HG03064 (cell line): Measurements from ENCODE around the gene ZNF440.
"Not testable (repeated sequence)": the region's sequence is repeated elsewhere in the genome, so short reads cannot be mapped to it uniquely, and the experiment has no call there.

Experiments used
- ATAC-seq: cut with Tn5 transposase; IDR thresholded peaks from one replicate; pipeline ENCODE4 v1.9.1; 2021; ENCODE audit warnings: low read depth; ENCODE audit not compliant: unreplicated experiment

The ZNF440 gene

DNA sequence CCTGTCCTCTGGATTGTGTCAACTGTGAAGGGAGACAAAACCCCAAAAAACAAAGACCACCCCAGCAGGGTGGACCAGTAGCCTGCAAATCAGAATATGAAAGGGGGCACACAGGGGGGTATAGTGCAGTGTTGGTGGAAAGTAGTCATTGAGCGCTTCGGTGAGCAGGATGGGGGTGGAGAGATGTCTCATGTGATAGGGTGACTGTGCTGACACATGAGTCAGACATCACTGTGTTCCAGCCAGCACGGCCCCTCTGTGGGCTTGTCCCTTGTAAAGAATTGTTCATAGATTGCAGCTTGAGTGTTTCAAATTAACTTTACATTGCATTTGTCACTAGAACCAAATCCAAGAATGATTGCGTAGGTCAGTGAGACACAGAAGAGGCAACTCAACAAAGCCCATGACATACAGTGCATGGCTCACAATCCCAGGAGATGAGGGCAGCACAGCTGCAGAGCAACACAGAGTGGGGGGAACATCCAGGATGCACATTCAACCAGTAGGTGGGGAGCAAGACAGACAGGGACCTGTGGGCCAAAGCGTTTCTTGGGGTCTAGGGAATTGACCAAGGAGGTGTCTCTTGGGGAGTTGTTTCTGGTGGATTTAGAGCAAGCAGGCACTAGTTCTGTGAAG, 7.5 kb downstream of the ZNF440 start:
- no peak for ATAC-seq

DNA sequence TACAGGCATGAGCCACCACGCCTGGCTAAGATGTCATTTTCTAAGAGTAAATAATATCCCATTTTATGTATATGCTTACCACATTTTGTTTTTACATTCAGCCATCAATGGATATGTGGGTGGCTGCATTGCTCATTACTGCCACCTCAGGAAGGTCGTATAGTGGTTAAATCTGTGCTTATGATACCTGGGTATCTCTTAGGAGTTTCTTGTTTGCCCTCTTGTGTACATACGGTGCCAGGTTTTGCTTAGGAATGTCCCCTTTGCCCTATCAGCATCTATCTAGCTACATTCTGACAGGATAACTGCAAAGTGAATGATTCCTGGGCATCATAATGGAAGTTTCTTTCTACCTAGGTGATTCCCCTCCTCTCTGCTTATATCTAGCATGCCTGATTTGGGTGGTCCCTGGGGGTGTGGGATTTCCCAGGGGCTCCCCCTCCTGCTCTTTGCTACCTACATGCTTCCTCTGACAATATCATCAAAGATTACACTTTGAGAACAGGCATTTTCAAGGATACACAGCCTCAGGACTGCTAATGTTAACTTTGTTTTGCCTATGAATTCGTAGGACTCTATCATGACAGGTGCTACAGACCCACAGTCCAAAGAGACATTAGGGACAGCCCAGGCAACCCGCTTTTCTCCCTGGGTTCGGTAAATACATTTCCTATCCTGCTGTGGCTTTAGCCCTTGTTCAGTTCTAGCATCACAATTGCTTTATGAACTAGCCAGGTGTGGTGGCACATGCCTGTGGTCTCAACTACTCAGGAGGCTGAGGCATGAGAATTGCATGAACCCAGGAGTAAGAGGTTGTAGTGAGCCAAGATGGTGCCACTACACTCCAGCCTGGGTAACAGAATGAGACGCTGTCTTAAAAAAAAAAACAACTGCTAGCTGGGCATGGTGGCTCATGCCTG, 15.1 kb downstream of the ZNF440 start:
- not testable (repeated sequence) for ATAC-seq

DNA sequence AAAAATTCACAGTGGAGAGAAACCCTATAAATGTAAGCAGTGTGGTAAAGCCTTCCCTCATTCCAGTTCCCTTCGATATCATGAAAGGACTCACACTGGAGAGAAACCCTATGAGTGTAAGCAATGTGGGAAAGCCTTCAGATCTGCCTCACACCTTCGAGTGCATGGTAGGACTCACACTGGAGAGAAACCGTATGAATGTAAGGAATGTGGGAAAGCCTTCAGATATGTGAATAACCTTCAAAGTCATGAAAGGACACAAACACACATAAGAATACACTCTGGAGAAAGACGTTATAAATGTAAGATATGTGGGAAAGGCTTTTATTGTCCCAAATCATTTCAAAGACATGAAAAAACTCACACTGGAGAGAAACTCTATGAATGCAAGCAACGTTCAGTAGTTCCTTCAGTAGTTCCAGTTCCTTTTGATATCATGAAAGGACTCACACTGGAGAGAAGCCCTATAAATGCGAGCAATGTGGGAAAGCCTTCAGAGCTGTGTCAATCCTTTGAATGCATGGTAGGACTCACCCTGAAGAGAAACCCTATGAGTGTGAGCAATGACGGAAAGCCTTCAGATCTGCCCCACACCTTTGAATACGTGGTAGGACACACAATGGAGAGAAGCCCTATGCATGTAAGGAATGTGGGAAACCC, 18.3 kb downstream of the ZNF440 start:
- no peak for ATAC-seq

DNA sequence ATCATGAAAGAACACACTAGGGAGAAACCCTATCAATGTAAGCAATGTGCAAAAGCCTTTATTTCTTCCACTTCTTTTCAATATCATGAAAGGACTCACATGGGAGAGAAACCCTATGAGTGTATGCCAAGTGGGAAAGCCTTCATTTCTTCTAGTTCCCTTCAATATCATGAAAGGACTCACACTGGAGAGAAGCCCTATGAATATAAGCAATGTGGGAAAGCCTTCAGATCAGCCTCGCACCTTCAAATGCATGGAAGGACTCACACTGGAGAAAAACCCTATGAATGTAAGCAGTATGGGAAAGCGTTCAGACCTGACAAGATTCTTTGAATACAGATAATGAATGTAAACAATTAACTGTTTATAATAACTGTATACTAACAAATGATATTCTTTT, 19.5 kb downstream of the ZNF440 start:
- no peak for ATAC-seq

DNA sequence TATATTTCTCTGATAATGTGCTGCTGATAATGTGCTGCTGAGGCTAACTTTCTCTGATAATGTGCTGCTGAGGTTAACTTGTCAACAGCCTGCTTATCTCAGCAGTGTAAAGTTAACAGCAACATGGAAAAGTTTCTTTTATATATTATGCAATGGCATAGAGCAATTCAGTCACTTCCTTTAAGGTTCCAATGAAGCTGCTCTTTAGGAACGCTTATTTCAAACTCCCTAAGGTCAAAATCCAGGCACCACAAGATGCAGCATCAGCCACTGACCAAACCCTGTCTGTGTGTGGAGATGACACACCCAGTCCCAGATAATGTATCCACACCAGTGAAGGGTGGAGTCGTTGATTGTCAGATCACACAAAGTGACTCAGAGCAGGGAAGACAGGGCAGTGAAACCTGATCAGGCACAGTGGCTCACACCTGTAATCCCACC, 21.6 kb downstream of the ZNF440 start:
- not testable (repeated sequence) for ATAC-seq

DNA sequence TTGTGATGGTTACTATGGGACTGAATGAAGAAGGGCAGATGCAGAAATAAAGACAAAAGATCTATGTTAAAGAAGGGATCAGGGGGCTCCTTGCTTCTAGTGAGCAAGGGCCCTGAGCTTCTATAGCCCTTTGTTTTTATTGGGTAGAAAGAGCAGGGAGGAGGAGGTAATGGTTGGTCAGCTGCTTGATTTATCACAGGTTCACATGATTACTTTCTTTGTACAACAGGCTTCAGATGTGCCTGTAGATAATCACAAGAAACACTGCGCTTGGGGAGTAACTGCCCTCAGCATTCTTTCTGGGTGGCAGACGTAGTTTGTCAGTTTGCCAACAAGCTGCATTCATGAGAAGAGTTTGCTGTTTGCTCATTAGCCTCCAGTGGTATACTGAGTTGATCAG, 29.6 kb downstream of the ZNF440 start:
- ATAC-seq: no peak

DNA sequence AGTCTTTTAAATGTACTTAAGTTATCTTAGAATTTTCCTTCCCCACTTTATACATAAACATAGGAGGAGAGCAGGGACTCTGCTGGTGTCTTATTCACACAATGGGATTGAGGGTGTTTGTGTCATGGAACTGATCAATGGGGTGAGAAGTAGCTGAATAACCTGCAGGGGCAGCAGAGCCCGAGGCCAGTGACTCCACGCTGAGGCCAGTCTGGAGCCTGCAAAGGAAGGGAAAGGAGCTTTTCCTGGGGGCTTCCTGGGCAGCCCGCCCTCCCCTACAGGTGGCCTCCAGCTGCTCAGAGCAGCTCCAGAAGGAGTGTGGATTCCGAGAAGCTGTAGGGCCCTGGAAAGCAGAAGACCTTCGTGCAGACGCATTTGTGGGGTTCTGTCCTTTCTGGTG, 33.5 kb downstream of the ZNF440 start:
- ATAC-seq: not testable (repeated sequence)

DNA sequence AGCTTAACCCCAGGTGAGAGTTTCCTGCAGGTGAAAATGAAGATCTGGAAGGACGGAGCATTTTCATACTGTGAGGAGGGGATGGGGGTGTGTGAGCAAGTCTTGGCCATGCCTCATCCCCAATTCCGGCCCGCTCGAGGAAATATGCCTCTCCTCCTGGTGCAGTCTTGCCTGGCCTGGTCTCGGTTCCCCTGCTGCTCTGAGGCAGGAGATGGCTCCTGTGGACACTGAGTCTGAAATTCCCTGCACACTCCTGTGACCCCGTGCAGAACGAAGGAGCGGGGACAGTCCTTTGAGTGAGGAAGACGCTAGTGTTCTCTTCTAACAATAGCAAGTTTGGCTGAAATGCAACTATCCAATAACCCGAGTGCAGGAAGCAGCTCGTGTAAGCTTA, 34.1 kb downstream of the ZNF440 start:
- ATAC-seq: no peak

DNA sequence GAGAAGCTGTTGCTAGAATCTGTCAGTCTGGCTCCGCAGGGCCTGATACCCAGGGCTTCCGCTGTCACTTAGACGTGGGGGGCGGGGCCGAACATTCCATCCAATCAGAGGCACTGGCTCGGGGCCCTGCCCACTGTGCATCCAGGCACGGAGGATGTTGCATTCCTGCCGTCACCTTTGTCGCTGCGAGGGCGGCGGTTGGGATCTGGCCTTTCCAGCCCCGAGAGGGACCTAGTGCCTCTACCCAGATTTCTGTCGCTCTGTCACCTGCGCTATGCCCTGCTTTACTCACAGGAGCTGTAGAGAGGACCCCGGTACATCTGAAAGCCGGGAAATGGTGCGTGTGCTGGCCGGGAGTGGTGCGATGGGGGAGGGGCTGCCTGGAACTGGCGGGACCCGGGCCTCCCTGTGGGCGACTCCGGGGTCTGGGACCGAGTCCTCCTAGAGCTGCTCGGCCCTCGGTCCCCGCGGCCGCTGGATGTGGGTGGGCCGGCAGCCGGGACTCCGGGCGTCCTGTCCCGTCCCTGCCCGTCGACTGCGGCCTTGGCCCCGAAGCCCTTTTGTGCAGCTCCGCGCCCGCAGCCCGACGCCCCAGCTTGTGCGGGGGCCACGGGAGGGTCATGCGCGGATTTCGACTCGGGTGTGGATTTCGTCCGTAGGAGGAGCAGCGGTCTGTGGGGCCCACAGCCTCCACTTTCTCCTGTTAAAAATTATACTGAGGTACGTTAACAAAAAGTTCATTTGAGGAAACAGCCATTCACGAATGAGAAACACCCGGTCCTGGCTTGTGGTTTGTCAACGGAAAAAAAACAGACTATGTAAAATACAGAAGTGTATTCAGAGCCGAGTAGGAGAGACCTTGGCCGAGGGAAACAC, 34.8 kb downstream of the ZNF440 start, which contains the start of gene ZNF439:
TSS of gene ZNF439 (plus strand) at position 133 of the 876 bp plus-strand sequence. CDS start at position 275, 142 bp downstream.
- no peak for ATAC-seq

DNA sequence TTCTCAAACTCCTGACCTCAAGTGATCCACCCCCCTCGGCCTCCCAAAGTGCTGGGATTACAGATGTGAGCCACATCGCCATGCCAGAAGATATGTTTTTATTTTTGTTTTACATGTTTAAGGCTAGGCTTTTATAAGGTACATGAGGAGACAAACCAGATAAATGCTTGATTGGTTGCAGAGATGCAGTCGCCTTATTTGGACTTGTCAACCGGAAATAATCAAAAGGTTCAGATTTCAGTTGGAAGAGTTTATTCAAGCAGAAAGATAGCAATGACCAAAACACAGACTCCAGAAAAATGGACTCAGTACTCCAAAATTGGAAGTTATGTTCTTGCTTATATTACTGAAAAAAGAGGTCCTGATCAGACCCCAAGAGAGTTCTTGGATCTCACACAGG, 36.2 kb downstream of the ZNF440 start:
- ATAC-seq: not testable (repeated sequence)

DNA sequence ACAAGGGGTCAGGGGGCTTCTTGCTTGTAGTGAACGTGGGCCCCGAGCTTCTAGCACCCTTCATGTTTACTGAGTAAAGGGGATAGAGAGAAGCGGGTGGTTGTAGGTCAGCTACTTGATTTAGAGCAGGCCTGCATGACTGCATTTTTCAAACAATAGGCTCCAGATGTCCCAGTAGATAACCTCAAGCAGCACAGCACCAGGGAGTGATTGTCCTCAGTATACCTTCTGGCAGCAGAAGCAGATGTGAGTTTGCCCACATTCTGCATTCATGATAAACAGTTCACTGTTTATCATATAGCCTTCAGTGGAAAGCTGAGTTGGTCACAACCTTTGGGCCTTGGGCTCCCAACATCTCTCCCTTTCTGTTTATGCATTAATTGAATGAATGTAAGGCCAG, 39.3 kb downstream of the ZNF440 start:
- ATAC-seq: no peak

DNA sequence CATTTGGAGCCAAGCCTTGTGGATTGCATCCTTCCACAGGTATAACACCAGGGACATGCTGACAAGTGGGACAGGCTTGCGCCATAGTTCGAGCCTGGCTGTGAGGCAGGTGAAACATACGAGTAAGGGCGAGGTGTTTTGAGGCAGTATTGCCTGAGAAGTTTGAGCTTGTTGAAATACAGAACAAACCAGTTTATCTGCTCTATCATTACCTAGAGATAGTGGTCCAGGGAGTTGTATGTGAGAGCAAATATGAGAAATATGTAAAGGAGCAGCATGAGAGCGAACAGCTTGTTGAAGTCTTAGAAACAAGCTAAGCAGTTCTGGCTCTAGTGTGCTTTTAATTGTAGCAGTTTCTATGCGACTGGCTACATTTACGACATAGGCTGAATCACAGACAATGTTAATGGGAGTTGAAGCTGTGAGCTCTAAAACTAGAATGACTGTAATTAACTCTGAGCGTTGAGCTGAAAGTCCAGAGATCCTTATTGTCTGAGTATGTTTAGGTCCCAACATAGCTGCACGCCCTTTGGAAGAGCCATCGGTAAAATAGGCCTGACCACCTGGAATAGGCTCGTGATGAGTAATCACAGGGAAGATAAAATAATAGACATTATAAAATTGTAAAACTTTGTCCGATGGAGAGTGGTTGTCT, 42.6 kb downstream of the ZNF440 start:
- no peak for ATAC-seq

DNA sequence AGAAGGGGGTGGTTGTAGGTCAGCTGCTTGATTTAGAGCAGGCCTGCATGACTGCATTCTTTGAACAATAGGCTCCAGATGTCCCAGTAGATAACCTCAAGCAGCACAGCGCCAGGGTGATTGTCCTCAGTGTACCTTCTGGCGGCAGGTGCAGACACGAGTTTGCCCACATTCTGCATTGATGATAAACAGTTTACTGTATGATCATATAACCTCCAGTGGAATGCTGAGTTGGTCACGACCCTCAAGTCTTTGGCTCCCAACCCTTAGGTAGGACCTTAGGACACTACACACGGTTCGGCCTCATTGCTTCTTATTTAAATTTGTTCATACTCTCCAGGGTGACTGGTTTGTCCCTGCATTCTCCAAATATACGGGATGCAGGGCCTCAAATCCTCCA, 46.6 kb downstream of the ZNF440 start:
- no peak for ATAC-seq

DNA sequence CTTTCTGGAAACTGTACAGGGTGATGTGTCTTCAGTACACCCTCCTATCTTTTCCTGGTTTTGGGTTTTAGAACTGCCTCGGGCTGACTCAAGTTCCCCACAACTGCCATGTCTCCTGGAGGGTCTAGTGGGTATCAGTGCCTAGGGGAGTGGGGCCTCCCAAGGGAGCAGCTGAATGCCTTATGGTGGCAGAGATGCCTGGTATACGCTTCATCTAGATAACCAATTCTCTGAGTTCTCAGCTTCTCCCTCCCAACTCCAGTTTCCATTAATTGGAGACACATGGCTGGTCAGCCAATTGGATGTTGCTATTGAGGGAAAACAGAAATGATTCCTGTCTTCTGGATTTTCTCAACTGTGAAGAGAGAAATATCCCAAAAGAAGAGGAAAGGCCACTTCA, 47.2 kb downstream of the ZNF440 start:
- no peak for ATAC-seq

DNA sequence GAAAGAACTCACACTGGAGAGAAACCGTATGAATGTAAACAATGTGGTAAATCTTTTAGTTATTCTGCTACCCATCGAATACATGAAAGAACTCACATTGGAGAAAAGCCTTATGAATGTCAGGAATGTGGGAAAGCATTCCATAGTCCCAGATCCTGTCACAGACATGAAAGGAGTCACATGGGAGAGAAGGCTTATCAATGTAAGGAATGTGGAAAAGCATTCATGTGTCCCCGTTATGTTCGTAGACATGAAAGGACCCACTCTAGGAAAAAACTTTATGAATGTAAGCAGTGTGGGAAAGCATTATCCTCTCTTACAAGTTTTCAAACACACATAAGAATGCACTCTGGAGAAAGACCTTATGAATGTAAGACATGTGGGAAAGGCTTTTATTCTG, 53.7 kb downstream of the ZNF440 start:
- not testable (repeated sequence) for ATAC-seq

DNA sequence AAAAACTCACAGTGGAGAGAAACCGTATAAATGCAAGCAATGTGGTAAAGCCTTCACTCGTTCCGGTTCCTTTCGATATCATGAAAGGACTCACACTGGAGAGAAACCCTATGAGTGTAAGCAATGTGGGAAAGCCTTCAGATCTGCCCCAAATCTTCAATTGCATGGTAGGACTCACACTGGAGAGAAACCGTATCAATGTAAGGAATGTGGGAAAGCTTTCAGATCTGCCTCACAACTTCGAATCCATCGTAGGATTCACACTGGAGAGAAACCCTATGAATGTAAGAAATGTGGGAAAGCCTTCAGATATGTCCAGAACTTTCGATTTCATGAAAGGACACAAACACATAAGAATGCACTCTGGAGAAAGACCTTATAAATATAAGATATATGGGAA, 54.1 kb downstream of the ZNF440 start:
- no peak for ATAC-seq

DNA sequence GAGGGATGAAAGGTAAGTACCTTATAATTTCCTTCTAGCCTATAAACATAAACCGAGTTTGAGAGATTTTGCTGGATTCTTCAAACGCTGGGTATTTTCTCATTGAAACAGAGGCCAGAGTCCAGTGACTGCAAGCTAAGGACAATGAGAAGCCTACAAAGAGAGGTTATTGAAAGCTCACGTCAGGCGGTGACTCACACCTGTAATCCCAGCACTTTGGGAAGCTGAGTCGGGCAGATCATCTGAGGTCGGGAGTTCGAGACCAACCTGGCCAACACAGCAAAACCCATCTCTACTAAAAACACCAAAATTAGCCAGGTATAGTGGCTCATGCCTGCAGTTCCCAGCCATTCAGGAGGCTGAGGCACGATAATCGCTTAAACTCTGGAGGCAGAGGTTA, 58.6 kb downstream of the ZNF440 start:
- no peak for ATAC-seq

DNA sequence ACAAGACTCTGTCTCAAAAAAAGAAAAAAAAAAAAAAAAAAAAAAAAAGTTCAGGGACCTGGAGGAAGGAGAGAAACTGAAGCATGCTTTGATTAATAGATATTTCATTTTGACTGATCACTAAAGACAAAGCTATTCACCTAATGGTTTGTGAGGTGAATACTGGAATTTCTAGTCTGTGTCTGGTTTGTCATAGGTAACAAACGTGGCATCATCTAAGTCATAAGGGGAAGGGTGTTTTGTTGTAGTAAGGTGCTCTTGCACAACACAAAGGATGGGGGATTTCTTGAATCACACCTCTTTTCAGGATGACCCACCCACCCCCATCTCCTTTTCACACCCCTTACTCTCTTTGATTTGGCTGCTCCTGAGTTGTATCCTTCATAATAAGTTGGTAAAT, 59.7 kb downstream of the ZNF440 start:
- no peak for ATAC-seq

DNA sequence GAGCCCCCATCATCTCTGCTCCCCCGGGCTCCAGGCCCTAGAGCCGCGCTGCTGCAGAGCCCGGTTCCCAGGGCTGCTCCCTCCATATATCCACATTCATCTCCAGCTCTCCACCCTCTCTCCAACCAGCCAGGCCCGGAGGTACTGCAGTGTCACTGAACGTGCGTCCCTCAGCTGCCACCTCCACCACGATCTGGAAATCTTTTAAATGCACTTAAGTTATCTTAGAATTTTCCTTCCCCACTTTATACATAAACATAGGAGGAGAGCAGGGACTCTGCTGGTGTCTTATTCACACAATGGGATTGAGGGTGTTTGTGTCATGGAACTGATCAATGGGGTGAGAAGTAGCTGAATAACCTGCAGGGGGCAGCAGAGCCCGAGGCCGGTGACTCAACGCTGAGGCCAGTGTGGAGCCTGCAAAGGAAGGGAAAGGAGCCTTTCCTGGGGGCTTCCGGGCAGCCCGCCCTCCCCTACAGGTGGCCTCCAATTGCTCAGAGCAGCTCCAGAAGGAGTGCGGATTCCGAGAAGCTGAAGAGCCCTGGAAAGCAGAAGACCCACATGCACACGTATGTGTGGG, 65.7 kb downstream of the ZNF440 start:
- ATAC-seq: not testable (repeated sequence)
